Activated T-cell treated with anti-CD3 and anti-CD28 coated beads, Interleukin-2, amount 50 U/mL, for 24 hours (primary cell): ENCODE results near the gene PDE7B.

Source experiments
- DNase-seq: peaks from one replicate; pipeline ENCODE4 v3.0.0-alpha.2; 2020
- H3K27ac Mint-ChIP-seq: 2 replicates; pipeline ENCODE4 v1.8.0; 2020; ENCODE audit warnings: mild to moderate bottlenecking, mixed read lengths
- H3K27me3 Mint-ChIP-seq: 2 replicates; pipeline ENCODE4 v1.8.0; 2020; ENCODE audit warnings: mixed read lengths
- H3K36me3 Mint-ChIP-seq: 2 replicates; pipeline ENCODE4 v1.8.0; 2020; ENCODE audit warnings: low read depth, mixed read lengths
- H3K4me1 Mint-ChIP-seq: 2 replicates; pipeline ENCODE4 v1.8.0; 2020; ENCODE audit warnings: low read depth, mixed read lengths
- H3K4me3 Mint-ChIP-seq: 2 replicates; pipeline ENCODE4 v1.8.0; 2020; ENCODE audit warnings: mild to moderate bottlenecking, moderate library complexity, mixed read lengths
- H3K9me3 Mint-ChIP-seq: 2 replicates; pipeline ENCODE4 v1.8.0; 2020; ENCODE audit warnings: mixed read lengths

Gene PDE7B

DNA sequence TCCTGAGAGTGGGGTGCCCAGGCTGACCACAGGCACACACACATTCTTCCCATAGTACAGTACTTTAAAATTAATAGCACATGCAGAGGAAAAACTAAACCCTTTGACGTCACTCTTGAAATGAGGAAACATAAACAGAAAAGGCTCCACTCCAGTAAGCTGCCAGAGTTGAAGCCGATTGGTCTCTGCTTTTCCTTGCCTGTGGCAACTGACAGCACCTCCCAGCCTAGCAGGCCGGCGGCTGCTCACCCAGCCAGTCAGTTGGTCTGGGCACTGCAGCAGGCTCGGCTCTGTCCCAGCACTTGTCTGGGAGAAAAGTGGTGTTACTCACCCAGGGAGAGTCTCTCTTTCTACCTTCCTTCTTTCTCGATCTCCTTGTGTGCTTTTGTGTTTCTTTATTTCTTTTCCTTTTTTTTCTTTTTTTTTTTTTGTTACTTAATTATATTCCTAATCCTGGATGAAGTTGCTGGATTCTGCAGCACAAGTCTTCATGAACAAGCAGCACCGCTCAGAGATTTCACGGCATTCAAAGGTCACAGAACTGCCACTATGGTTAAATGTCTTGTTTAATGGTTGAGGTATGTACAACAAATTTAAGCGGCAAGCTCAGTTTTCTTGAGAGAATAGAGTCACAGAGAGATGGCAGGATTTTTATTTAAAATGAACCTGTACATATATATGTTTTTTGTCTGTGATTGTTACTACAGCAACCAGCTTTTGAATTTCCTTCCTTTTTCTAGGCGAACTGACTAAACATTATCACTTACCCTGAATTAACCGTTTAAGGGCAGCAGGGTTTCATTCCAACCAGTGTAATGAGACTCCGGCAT lies at the start of gene PDE7B:
PDE7B (plus strand) TSS at position 260 of the 830 bp plus-strand sequence.
- DNase-seq = peak; percentile 51
- Mint-ChIP-seq H3K36me3 (no peaks in the 10 kb centered on the region), H3K4me1 (peaks cover 31% of the 10 kb centered on the region)

DNA sequence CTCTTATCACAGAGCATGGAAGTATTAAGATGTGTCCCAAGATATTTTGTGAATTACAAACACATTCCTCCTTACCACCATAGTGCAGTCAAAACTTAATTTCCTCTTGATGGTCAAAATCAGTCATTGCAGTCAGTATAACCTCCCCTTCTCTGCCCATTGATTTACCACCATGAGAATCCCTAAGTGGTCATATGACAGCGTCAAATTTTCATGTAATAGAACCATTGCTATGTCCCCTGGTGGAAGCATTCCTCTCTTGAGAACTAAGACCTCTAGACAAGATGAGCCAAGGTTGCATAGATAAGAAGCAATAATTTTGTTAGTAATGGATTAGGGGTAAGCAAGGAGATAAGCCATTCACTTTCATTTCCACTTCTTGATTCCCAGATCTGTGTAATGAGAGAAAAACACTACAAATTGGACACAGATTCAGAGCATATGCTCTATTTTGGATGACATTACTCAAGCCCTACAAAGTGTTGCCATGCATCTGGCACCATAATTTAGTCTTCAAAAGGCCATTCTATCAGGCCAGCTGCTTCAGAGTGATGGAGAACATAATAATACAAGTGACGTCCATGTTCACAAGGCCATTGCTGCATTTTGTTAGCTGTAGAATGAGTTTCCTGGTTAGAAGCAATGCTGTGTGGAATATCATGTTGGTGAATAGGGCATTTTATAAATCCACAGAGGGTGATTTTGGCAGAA lies 49.6 kb upstream of the PDE7B start:
- peaks cover 3% of the 10 kb centered on the region for H3K4me1 Mint-ChIP-seq
- H3K4me3 Mint-ChIP-seq = no peak overlapping the region
- H3K9me3 Mint-ChIP-seq = no peaks in the 10 kb centered on the region
- H3K27ac Mint-ChIP-seq = no peak overlapping the region
- no peaks in the 10 kb centered on the region for H3K27me3 Mint-ChIP-seq
- no peaks in the 10 kb centered on the region for H3K36me3 Mint-ChIP-seq
- DNase-seq = no peak

More for the DNA sequence above, at the start of gene PDE7B:
- peak within 1 kb of the TSS; percentile 72 for H3K4me3 Mint-ChIP-seq
- H3K9me3 Mint-ChIP-seq = no peaks in the 10 kb centered on the region
- H3K27ac Mint-ChIP-seq = peak within 1 kb of the TSS; percentile 38
- H3K27me3 Mint-ChIP-seq = no peaks in the 10 kb centered on the region

GRCh38 chr6:135810486-135810885 lies 41.0 kb upstream of the PDE7B start:
- Mint-ChIP-seq H3K4me1 (no peaks in the 10 kb centered on the region), H3K27ac (no peak overlapping the region), H3K9me3 (peaks cover 6% of the 10 kb centered on the region), H3K27me3 (no peaks in the 10 kb centered on the region), H3K4me3 (no peak overlapping the region), H3K36me3 (no peaks in the 10 kb centered on the region)
- DNase-seq = no peak

GRCh38 chr6:135811170-135811569 lies 40.3 kb upstream of the PDE7B start:
- Mint-ChIP-seq H3K4me1 (no peaks in the 10 kb centered on the region), H3K27ac (no peak overlapping the region), H3K9me3 (peaks cover 6% of the 10 kb centered on the region), H3K27me3 (no peaks in the 10 kb centered on the region), H3K36me3 (no peaks in the 10 kb centered on the region), H3K4me3 (no peak overlapping the region)
- no peak for DNase-seq

- Mint-ChIP-seq H3K36me3 (no peaks in the 10 kb centered on the region), H3K27ac (no peak overlapping the region), H3K4me1 (no peaks in the 10 kb centered on the region), H3K4me3 (no peak overlapping the region), H3K27me3 (no peaks in the 10 kb centered on the region), H3K9me3 (peaks cover 6% of the 10 kb centered on the region)
- DNase-seq = no peak
Measured at GRCh38 chr6:135811644-135812526, 39.6 kb upstream of the PDE7B start.

DNA sequence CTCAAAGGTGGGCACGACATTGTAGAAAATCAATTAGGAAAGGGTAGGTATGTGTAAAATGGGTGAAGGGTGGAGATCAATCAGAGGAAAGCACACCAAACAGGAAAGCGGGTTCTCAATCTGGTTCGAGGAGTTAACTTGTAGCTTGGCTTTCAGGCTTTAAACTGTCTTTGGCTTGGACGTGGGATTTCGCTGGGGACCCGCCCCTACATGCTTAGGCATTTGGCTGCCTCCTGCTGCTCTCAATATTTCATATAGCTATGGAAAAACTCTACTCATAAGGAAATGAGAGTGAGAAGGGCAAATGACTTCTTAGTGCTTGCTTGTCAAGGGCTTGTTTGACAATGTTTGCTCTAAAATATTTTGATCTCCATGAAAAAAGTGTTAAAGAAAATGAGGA lies 38.1 kb upstream of the PDE7B start:
- Mint-ChIP-seq H3K9me3 (peaks cover 6% of the 10 kb centered on the region), H3K27ac (no peak overlapping the region), H3K4me1 (no peaks in the 10 kb centered on the region), H3K4me3 (no peak overlapping the region), H3K27me3 (no peaks in the 10 kb centered on the region), H3K36me3 (no peaks in the 10 kb centered on the region)
- no peak for DNase-seq

- Mint-ChIP-seq H3K27ac (no peak overlapping the region), H3K36me3 (no peaks in the 10 kb centered on the region), H3K27me3 (no peaks in the 10 kb centered on the region), H3K4me1 (no peaks in the 10 kb centered on the region), H3K4me3 (no peak overlapping the region), H3K9me3 (peaks cover 6% of the 10 kb centered on the region)
- no peak for DNase-seq
Measured at GRCh38 chr6:135814043-135814442, 37.5 kb upstream of the PDE7B start.

DNA sequence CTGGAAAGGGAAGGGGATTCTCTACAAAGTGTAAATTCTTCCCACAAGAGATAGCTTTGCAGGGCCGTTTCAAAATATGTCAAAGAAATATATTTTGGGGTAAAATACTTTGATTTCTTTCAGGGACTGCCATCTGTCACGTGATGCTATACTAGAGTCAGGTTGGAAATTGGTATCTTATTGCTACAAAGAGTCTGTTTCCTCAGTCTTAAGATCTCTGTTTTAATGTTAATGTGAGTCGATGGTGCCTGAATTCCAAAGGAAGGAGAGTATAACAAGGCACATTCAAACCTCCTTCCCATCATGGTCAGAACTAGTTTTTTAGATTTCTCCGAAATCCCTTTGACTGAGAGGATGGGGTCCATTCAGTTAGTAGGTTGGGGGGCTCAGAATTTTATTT lies 36.3 kb upstream of the PDE7B start:
- no peak overlapping the region for H3K4me3 Mint-ChIP-seq
- H3K27ac Mint-ChIP-seq = no peak overlapping the region
- H3K9me3 Mint-ChIP-seq = no peaks in the 10 kb centered on the region
- no peak for DNase-seq
- H3K27me3 Mint-ChIP-seq = no peaks in the 10 kb centered on the region
- H3K36me3 Mint-ChIP-seq = no peaks in the 10 kb centered on the region
- H3K4me1 Mint-ChIP-seq = no peaks in the 10 kb centered on the region

GRCh38 chr6:135817035-135817434 lies 34.5 kb upstream of the PDE7B start:
- no peaks in the 10 kb centered on the region for H3K27me3 Mint-ChIP-seq
- H3K4me3 Mint-ChIP-seq = no peak overlapping the region
- no peak for DNase-seq
- no peaks in the 10 kb centered on the region for H3K4me1 Mint-ChIP-seq
- H3K36me3 Mint-ChIP-seq = no peaks in the 10 kb centered on the region
- H3K27ac Mint-ChIP-seq = no peak overlapping the region
- H3K9me3 Mint-ChIP-seq = no peaks in the 10 kb centered on the region

DNA sequence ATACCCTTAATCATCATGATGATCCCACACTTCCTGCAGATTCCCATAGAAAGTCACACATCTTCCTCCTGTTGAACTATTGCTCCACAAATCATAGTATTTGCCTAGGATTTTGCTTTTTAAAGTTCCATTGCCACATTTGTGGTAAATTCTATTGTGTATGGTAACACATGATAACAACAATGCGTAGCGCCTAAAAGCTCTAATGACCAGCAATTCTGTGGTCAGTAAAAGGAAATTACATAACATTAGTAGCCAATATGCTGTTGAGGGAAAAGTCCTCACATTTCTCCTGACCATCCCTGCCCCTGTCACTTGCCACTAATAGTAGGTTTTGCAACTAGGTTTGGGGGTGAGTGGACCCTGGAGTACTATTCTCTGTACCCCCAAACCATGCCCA lies 31.8 kb upstream of the PDE7B start:
- no peaks in the 10 kb centered on the region for H3K9me3 Mint-ChIP-seq
- H3K4me1 Mint-ChIP-seq = no peaks in the 10 kb centered on the region
- H3K27me3 Mint-ChIP-seq = no peaks in the 10 kb centered on the region
- no peaks in the 10 kb centered on the region for H3K36me3 Mint-ChIP-seq
- no peak for DNase-seq
- no peak overlapping the region for H3K27ac Mint-ChIP-seq
- H3K4me3 Mint-ChIP-seq = no peak overlapping the region

- no peak for DNase-seq
- H3K9me3 Mint-ChIP-seq = no peaks in the 10 kb centered on the region
- H3K4me1 Mint-ChIP-seq = no peaks in the 10 kb centered on the region
- no peak overlapping the region for H3K4me3 Mint-ChIP-seq
- H3K27me3 Mint-ChIP-seq = no peaks in the 10 kb centered on the region
- H3K27ac Mint-ChIP-seq = no peak overlapping the region
- no peaks in the 10 kb centered on the region for H3K36me3 Mint-ChIP-seq
Measured at GRCh38 chr6:135820340-135820739, 31.2 kb upstream of the PDE7B start.

GRCh38 chr6:135823851-135824250 lies 27.6 kb upstream of the PDE7B start:
- Mint-ChIP-seq H3K4me1 (no peaks in the 10 kb centered on the region), H3K27me3 (no peaks in the 10 kb centered on the region), H3K9me3 (no peaks in the 10 kb centered on the region), H3K36me3 (no peaks in the 10 kb centered on the region), H3K27ac (no peak overlapping the region), H3K4me3 (no peak overlapping the region)
- DNase-seq = no peak

GRCh38 chr6:135826236-135826804 lies 25.2 kb upstream of the PDE7B start:
- H3K9me3 Mint-ChIP-seq = no peaks in the 10 kb centered on the region
- H3K27ac Mint-ChIP-seq = no peak overlapping the region
- no peak overlapping the region for H3K4me3 Mint-ChIP-seq
- DNase-seq = no peak
- H3K36me3 Mint-ChIP-seq = no peaks in the 10 kb centered on the region
- H3K4me1 Mint-ChIP-seq = no peaks in the 10 kb centered on the region
- H3K27me3 Mint-ChIP-seq = no peaks in the 10 kb centered on the region

DNA sequence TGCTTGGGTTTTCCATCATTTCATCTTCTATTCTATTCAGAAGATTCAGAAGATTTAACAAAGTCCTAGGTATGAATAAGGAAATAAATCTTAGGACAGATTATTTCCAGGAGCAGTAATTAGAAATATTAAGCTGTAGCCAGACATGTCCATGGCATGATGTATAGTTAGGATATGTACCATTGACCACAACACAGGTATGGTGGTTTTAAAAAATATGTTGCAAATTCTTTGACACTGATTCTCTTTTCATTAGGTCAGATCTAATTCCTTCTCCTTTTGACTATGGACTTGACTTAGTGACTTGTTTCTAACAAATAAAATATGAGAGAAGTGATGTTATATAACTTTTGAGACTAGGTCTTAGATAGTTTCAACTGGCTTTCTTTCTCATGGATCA lies 23.5 kb upstream of the PDE7B start:
- Mint-ChIP-seq H3K27ac (no peak overlapping the region), H3K4me3 (no peak overlapping the region), H3K4me1 (no peaks in the 10 kb centered on the region), H3K27me3 (no peaks in the 10 kb centered on the region), H3K9me3 (no peaks in the 10 kb centered on the region), H3K36me3 (no peaks in the 10 kb centered on the region)
- no peak for DNase-seq
